ENCODE results near the gene RGS12.

GRCh38 chr4:3312362-3312761, 19.5 kb downstream of the RGS12 start:
- TF ChIP-seq CTCF (IDR thresholded peaks at IDR 0.05) (no peak), POLR2A (IDR thresholded peaks at IDR 0.05) (no peak)

Data from thyroid gland (tissue), 4 donors.